NCI-H748 (cell line): ENCODE measurements around the gene NPM1.
"Not testable (repeated sequence)": the region's sequence is repeated elsewhere in the genome, so short reads cannot be mapped to it uniquely, and the experiment has no call there.

Experiments
- DNase-seq: peaks from one replicate; lab custom pipeline; 2025; ENCODE audit not compliant: unreplicated experiment; lab: John Stamatoyannopoulos, UW

NPM1 gene, protein sequence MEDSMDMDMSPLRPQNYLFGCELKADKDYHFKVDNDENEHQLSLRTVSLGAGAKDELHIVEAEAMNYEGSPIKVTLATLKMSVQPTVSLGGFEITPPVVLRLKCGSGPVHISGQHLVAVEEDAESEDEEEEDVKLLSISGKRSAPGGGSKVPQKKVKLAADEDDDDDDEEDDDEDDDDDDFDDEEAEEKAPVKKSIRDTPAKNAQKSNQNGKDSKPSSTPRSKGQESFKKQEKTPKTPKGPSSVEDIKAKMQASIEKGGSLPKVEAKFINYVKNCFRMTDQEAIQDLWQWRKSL

GRCh38 chr5:171387345-171387969 lies at the start of gene NPM1:
TSS of gene NPM1 (plus strand) at chr5:171387849. CDS start at chr5:171387949, 100 bp downstream.
- peak; percentile 99 for DNase-seq

GRCh38 chr5:171340042-171340441 lies 47.6 kb upstream of the NPM1 start:
- no peak for DNase-seq

DNA sequence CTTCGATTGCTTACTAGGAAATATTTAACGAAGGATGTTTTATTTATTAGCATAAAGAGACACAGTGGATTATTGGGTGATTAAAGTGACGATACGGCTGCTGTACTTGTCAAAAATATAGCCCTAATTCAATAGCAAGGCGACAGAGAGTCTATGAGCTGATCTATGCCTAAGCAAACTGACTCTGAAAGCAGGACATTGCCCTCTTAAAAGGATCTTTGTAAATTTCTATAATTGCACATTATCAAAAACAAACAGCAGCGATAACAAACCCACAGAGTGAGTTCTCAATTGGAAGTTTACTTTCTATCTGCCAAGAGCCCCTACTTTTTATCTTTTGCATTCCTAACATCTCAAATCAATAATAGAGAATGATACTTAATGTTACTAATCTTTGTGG lies 47.2 kb upstream of the NPM1 start:
- DNase-seq: peak; percentile 41

DNA sequence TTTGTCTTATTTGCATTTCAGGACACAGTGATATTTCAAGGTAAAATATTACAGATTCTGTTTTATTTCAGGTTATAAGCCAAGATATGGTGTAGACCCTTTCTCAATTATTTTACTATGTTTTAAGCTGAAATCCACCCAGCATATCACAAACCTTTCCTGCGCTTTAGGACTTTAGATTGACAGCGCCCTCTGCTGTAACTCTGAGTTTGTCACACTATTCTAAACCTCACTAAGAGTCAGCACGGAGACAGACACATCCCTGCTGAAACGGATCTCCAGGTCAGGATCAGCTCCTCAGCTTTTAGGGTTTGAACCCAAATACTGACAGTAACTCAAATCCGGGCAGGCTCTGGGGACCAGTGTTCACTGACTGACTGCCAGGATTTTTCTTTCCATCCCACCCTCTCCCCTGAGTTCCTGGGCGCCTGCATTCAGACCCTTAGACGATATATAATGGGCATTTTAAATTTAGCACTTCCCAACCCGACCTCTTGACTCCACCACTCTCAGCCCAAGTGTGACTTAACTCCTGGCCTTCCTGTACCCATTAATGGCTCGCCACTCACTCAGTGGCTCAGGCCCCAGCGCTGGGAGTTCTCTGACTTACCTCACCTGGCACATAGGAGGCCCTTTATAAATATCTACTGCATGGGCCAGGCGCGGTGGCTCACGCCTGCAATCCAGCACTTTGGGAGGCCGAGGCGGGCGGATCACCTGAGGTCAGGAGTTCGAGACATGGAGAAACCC lies 45.1 kb upstream of the NPM1 start:
- DNase-seq: peak; percentile 80

DNA sequence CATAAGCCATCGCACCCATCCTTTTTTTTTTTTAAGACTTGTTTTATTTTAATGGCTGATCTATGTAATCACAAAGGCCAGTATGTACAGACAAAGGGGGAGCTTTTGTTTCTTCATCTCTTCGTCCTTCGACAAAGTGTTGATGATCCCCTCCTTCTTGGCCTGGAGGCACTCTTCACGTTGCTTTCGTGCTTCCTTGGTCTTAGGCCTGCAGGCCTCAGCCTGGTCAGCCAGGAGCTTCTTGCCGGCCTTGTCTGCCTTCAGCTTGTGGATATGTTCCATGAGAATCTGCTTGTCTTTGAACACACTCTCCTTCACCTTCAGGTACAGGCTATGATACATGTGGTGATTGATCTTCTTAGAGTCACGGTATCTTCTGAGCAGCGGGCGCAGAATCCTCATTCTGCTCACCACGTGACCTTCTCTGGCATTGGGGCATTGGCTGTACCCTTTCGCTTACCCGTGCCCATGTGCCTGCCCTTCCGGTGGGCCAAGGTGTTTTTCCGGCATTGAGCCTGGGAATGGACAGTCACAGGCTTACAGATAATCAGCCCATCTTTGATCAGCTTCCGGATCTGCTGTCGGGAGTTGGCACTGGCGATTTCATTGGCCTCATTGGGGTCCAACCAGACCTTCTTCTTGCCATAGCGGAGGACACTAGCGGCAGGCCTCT lies 42.6 kb upstream of the NPM1 start:
- DNase-seq: no peak

- no peak for DNase-seq
Measured at GRCh38 chr5:171351536-171352073, 36.0 kb upstream of the NPM1 start.

- no peak for DNase-seq
Measured at GRCh38 chr5:171355302-171355724, 32.3 kb upstream of the NPM1 start.

DNA sequence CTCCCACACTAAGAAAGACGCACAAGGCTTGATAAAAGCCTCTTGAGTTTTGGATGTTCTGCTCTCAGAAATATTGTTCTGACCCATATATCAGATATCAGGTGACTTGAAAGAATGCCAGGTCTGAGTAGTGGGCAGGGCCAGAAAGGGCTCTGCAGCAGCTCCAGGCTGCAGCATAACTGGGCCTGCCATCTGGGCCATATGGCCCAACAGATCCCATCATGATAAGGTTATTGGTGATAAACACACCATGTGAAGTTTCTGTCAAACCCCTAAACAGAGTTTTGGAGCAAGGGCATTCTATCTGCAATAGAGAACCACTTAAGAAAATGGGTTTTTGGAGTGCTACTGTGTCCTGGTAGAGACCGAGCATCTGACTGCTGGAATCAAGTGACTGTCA lies 29.8 kb upstream of the NPM1 start:
- no peak for DNase-seq

DNA sequence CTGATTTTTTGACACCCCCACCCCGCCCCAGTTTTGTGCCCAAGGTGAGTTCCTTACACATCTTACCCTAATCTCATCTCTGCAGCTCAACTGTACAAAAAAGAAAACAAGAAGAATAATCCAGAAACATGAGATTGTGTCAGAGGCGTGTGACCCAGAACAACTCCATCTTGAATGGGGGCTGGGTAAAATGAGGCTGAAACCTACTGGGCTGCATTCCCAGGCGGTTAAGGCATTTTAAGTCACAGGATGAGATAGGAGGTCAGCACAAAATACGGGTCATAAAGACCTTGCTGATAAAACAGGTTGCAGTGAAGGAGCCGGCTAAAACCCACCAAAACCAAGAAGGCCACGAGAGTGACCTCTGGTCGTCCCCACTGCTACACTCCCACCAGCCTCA lies 26.5 kb upstream of the NPM1 start:
- not testable (repeated sequence) for DNase-seq

DNA sequence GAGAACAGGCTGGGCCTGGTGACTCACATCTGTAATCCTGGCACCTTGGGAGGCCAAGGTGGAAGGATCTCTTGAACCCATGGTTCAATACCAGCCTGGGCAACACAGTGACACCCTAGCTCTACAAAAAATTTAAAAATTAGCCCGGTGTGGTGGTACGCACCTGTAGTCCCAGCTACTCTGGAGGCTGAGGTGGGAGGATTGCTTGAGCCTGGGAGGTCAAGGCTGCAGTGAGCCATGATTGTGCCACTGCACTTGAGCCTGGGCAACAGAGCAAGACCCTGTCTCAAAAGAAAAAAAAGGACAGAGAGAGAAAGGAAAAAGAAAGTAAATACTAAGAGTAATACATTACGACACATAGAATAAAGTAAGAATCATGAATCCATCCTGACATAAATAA lies 24.4 kb upstream of the NPM1 start:
- not testable (repeated sequence) for DNase-seq

DNA sequence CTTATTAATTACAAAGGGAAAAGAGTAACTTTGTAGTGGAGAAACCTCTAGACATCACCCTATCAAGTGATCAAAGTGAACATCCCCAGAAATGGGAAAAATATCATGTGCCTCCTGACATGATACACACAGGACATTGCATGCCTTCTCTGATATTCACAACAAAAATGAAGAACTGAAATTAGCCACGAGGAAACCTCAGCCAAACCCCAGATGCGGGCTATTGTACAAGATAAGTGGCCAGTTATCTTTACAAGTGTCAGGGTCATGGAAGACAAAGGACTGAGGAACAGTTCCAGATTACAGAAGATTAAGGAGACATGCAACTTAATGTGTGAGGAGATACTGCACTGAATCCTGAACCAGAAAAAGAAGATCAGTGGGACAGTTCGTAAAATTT lies 23.8 kb upstream of the NPM1 start:
- no peak for DNase-seq

GRCh38 chr5:171365351-171365750 lies 22.3 kb upstream of the NPM1 start:
- peak; percentile 19 for DNase-seq

DNA sequence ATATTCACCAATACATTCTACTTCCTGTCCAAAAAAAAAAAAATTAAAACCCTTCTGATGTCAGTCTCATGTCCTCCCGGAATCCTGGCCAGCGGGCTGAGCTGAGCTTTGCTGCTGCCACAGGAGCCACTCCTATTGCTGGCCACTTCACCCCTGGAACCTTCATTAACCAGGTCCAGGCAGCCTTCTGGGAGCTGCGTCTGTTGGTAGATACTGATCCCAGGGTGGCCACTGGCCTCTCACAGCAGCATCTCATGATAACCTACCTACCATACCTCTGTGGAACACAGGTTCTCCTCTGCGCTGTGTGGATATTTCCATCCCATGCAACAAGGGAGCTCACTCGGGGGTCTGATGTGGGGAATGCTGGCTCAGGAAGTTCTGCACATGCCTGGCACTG lies 21.0 kb upstream of the NPM1 start:
- no peak for DNase-seq

- DNase-seq: no peak
Measured at GRCh38 chr5:171367424-171368370, 20.0 kb upstream of the NPM1 start.

GRCh38 chr5:171369056-171369455 lies 18.6 kb upstream of the NPM1 start:
- DNase-seq: no peak

GRCh38 chr5:171369898-171370297 lies 17.8 kb upstream of the NPM1 start:
- no peak for DNase-seq

- peak; percentile 8 for DNase-seq
Measured at GRCh38 chr5:171370881-171371280, 16.8 kb upstream of the NPM1 start.

GRCh38 chr5:171371326-171371725 lies 16.3 kb upstream of the NPM1 start:
- DNase-seq: no peak

DNA sequence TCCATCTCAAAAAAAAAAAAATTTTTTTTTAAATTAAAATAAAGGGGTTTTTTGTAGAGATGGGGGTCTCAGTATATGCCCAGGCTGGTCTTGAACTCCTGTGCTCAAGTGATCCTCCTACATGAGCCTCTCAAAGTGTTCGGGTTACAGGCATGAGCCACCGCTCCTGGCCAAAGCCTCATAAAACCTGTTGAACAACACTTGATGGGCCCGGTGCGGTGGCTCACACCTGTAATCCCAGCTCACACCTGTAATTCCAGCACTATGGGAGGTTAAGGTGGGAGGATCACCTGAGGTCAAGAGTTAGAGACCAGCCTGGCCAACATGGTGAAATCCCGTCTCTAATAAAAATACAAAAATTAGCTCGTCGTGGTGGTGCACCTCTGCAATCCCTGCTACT lies 7.7 kb upstream of the NPM1 start:
- DNase-seq: no peak

GRCh38 chr5:171384416-171384815 lies 3.2 kb upstream of the NPM1 start:
- DNase-seq: not testable (repeated sequence)
